MCF 10A (cell line): ENCODE results near the gene FTCD. TPM values are rescaled to one million over a fixed set of nuclear protein-coding genes. Genes with fewer than 3 reads are reported as not detected.

Experiments
- BruUV-seq: library from RNA; stranded (reverse); fragments of 400-500 nt; replicated peaks from 2 replicates; lab custom pipeline; 2021; lab: Mats Ljungman, UMichigan
- CTCF ChIA-PET: fragments of 300-600 bp; sonication (Branson Sonifier 250); formaldehyde crosslinking; extraction: SDS; loops from one replicate; lab custom pipeline; 2021; ENCODE audit warnings: antibody characterized with exemption, inconsistent platforms; lab: Yijun Ruan, JAX
- POLR2A ChIA-PET: fragments of 300-600, 350-650 bp; sonication (Branson Sonifier 250); formaldehyde crosslinking; extraction: SDS; loops from one replicate; lab custom pipeline; 2020; ENCODE audit warnings: antibody characterized with exemption, inconsistent platforms; lab: Yijun Ruan, JAX
- DNase-seq: peaks from one replicate; pipeline ENCODE4 v3.0.0-alpha.2; 2018; ENCODE audit not compliant: unreplicated experiment
- H3K27ac Mint-ChIP-seq: one replicate; pipeline ENCODE4 v1.8.0; 2022; ENCODE audit warnings: mild to moderate bottlenecking, low read depth, mixed read lengths; ENCODE audit not compliant: unreplicated experiment
- H3K27me3 Mint-ChIP-seq: one replicate; pipeline ENCODE4 v1.8.0; 2022; ENCODE audit warnings: mixed read lengths; ENCODE audit not compliant: insufficient read depth, unreplicated experiment
- H3K36me3 Mint-ChIP-seq: one replicate; pipeline ENCODE4 v1.8.0; 2022; ENCODE audit warnings: mild to moderate bottlenecking, moderate library complexity, mixed read lengths; ENCODE audit not compliant: insufficient read depth, unreplicated experiment
- H3K4me1 Mint-ChIP-seq: one replicate; pipeline ENCODE4 v1.8.0; 2022; ENCODE audit warnings: mixed read lengths; ENCODE audit not compliant: insufficient read depth, unreplicated experiment
- H3K4me3 Mint-ChIP-seq: one replicate; pipeline ENCODE4 v1.8.0; 2022; ENCODE audit warnings: mild to moderate bottlenecking, moderate library complexity, mixed read lengths; ENCODE audit not compliant: unreplicated experiment
- H3K9me3 Mint-ChIP-seq: one replicate; pipeline ENCODE4 v1.8.0; 2022; ENCODE audit warnings: mixed read lengths; ENCODE audit not compliant: unreplicated experiment
- CTCF ChIP-seq: fragments of 200-600 bp; IDR thresholded peaks from one replicate; pipeline ENCODE4 v1.8.0; 2022; ENCODE audit warnings: antibody characterized with exemption, mild to moderate bottlenecking; ENCODE audit not compliant: unreplicated experiment
- intact Hi-C: fragments of 100-400 bp; cut with micrococcal nuclease; formaldehyde crosslinking; loops from 2 replicates; pipeline ENCODE4 v1.14.1; 2022
- total RNA-seq: library from RNA; stranded (reverse); gene quantifications from 2 replicates; pipeline ENCODE4 v1.2.3, GENCODE V29; 2022

The FTCD gene
- total RNA-seq, 1 experiment from 2014 or later = not detected

- TF ChIP-seq CTCF = no peak
- no TSS peak for BruUV-seq
- ChIA-PET CTCF (no interaction called here), POLR2A (no interaction called here)
- H3K36me3 Mint-ChIP-seq = peaks cover 58% of the 10 kb centered on the region
- intact Hi-C loops = no loop called here
- no peak overlapping the region for H3K4me3 Mint-ChIP-seq
- peaks cover 7% of the 10 kb centered on the region for H3K4me1 Mint-ChIP-seq
- H3K27me3 Mint-ChIP-seq = no peaks in the 10 kb centered on the region
- no peaks in the 10 kb centered on the region for H3K9me3 Mint-ChIP-seq
- H3K27ac Mint-ChIP-seq = no peak overlapping the region
- DNase-seq = no peak
Measured at GRCh38 chr21:46194374-46195334, 39.3 kb upstream of the FTCD start.

DNA sequence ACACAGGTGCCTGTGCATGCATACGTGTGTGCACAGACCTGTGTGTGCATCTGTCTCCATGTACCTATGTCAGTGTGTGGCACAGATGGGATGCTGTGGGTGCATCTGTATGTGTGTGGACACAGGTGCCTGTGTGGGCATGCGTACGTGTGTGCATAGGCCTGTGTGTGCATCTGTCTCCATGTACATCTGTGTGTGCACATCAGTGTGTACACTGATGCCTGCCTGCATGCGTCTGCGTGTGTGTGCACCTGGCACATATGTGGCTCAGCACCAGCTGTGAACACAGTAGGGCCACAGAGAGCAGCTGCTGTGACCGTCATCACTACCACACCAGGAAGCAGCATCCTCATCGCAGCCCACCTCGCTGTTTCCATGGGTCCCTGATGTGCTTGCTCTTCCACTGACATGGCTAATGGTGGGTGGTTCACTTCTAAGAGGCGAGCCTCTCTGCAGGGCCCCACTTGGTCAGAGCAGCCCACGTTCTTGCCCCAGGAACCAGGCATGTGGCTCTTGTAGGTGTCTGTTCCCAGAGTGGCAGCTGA lies 38.5 kb upstream of the FTCD start:
- Mint-ChIP-seq H3K27ac (no peak overlapping the region), H3K4me1 (peaks cover 15% of the 10 kb centered on the region)

GRCh38 chr21:46191686-46192575 lies 36.6 kb upstream of the FTCD start:
- no peak for TF ChIP-seq CTCF
- ChIA-PET POLR2A (interaction anchor here (1.2 kb wide), 1 partner anchor 49 kb away, joined by 5 read pairs; no protein-coding TSS in a partner anchor), CTCF (interaction anchor here (0.7 kb wide), 1 partner anchor 36 kb away, joined by 3 read pairs; no protein-coding TSS in a partner anchor)
- intact Hi-C loops = no loop called here
- Mint-ChIP-seq H3K4me1 (peaks cover 27% of the 10 kb centered on the region), H3K27ac (no peak overlapping the region), H3K9me3 (no peaks in the 10 kb centered on the region), H3K4me3 (no peak overlapping the region), H3K27me3 (no peaks in the 10 kb centered on the region), H3K36me3 (peaks cover 41% of the 10 kb centered on the region)
- no peak for DNase-seq
- BruUV-seq = no TSS peak

More for the DNA sequence above, 38.5 kb upstream of the FTCD start:
- BruUV-seq = no TSS peak
- no peak for TF ChIP-seq CTCF
- ChIA-PET POLR2A (no interaction called here), CTCF (no interaction called here)
- no peaks in the 10 kb centered on the region for H3K9me3 Mint-ChIP-seq
- intact Hi-C loops = no loop called here
- no peak overlapping the region for H3K4me3 Mint-ChIP-seq
- no peaks in the 10 kb centered on the region for H3K27me3 Mint-ChIP-seq
- DNase-seq = no peak
- H3K36me3 Mint-ChIP-seq = peaks cover 50% of the 10 kb centered on the region
